Measurements from ENCODE around the gene GCAT. TPM values are rescaled to one million over a fixed set of nuclear protein-coding genes. Genes with fewer than 3 reads are reported as not detected.

GCAT gene
- total RNA-seq, 1 donor from 2014 or later, result 24.0 TPM

DNA sequence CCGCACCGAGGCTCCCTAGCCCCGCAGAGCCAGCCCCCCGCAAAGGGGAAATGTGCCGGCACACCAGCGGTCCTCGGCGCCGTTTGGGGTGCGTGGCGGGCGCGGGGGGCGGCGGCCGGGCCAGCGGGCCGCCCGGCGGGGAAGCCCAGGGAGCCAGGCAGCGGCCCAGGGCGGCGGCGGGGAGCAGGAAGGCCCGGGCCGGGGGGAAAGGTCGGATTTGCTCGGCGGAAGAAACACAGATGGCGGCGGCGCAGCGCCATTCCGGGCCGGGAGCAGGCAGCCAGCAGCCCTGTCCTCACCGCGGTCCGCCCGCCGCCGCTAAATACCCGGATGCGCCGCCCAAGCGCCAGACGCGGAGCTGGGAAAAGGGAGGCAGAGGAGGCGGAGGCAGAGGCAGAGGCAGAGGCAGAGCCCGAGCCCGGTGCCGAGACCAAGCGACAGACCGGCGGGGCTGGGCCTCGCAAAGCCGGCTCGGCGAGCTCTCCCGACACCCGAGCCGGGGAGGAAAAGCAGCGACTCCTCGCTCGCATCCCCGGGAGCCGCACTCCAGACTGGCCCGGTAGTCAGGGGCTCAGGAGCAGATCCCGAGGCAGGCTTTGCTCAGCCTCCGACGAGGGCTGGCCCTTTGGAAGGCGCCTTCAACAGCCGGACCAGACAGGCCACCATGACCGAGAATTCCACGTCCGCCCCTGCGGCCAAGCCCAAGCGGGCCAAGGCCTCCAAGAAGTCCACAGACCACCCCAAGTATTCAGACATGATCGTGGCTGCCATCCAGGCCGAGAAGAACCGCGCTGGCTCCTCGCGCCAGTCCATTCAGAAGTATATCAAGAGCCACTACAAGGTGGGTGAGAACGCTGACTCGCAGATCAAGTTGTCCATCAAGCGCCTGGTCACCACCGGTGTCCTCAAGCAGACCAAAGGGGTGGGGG is 2.6 kb upstream of the GCAT start:
- peak; percentile 95 for DNase-seq (ENCODE audit: low spot score)
- intact Hi-C loops (cut with DNase I), result loop anchor here (5.0 kb wide), 2 partner anchors 42 to 58 kb away; partner anchors contain the start of gene EIF3L

DNA sequence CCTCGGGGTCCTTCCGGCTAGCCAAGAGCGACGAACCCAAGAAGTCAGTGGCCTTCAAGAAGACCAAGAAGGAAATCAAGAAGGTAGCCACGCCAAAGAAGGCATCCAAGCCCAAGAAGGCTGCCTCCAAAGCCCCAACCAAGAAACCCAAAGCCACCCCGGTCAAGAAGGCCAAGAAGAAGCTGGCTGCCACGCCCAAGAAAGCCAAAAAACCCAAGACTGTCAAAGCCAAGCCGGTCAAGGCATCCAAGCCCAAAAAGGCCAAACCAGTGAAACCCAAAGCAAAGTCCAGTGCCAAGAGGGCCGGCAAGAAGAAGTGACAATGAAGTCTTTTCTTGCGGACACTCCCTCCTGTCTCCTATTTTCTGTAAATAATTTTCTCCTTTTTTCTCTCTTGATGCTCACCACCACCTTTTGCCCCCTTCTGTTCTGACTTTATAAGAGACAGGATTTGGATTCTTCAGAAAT is 1.9 kb upstream of the GCAT start:
- intact Hi-C loops (cut with DNase I), result loop anchor here (5.0 kb wide), 2 partner anchors 41 to 59 kb away; partner anchors contain the start of gene EIF3L
- DNase-seq (ENCODE audit: low spot score), result no peak

DNA sequence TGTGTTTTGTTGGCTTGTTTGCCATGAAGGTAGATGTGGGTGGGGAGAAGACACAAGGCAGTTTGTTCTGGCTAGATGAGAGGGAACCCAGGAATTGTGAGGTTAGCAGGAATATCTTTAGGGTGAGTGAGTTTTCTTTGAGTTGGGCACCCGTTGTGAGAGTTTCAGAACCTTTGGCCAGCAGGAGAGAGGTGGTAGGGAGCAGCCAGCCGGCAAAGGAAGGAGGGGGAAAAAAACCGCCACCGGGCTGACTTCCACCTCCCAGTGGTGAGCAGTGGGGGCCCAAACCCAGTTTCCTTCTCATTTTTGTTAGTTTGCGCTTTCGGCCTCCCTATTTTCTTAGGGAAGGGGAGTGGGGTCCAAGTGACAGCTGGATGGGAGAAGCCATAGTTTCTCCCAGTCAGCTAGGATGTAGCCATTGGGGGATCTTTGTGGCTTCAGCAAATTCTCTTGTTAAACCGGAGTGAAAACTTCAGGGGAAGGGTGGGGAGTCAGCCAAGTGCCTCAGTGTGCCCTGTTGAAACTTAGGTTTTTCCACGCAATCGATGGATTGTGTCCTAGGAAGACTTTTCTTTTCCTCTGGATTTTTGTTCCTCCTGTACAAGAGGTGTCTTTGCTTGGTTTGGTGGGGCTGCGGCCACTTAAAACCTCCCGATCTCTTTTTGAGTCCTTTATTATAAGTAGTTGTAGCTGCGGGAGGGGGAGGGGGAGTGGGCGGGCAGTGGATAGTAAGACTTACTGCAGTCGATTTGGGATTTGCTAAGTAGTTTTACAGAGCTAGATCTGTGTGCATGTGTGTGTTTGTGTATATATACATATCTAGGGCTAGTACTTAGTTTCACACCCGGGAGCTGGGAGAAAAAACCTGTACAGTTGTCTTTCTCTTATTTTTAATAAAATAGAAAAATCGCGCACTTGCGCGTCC is 1.1 kb upstream of the GCAT start:
- intact Hi-C loops (cut with DNase I), result loop anchor here (5.0 kb wide), 2 partner anchors 41 to 59 kb away; partner anchors contain the start of gene EIF3L
- DNase-seq (ENCODE audit: low spot score), result no peak

DNA sequence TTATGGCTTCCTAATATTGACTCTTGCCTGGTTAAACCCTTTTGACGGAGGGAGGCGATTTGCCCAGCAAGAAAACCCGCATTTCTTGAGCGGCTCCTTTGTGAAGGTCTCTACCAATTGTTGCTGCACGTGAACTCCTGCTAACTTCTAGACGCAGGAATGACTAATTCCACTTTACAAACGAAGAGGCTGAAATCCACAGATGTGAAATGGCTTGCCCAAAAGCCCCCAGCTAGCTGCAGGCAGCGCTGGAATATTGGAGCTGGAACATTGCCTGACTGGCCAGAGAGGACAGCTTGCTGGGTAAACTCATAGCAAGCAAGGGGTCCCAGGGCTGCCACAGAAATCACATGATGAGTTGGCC is 542 bp downstream of the GCAT start:
- no peak for DNase-seq (ENCODE audit: low spot score)
- intact Hi-C loops (cut with DNase I), result loop anchor here (5.0 kb wide), 2 partner anchors 39 to 61 kb away; partner anchors contain the start of gene EIF3L

DNA sequence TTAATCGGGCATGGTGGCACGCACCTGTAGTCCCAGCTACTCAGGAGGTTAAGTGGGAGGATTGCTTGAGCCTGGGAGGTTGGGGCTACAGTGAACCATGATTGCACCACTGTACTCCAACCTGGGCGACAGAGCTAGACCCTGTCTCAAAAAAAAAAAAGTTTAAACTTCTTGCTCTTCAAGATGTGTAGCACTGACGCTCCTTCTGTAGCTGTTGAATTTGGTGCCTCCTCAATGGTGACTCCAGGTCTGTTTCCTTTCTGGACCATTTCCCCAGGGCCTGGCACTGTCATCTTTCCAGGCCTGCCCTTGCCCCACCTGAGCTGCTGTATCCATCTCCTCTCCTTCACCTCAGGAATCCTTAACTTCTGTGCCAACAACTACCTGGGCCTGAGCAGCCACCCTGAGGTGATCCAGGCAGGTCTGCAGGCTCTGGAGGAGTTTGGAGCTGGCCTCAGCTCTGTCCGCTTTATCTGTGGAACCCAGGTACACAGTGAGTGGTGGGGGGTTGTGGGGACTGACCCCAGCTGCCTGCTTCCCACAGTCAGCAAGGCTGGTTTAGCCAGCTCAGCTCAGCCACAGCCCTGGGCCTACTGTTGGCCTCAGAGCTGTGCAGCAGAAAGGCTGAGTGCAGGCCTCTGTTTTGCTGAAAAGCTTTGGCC is 2.1 kb downstream of the GCAT start:
- intact Hi-C loops (cut with DNase I), result loop anchor here (5.0 to 10.0 kb wide), 3 partner anchors 37 to 125 kb away; partner anchors contain the start of gene EIF3L
- DNase-seq (ENCODE audit: low spot score), result no peak

DNA sequence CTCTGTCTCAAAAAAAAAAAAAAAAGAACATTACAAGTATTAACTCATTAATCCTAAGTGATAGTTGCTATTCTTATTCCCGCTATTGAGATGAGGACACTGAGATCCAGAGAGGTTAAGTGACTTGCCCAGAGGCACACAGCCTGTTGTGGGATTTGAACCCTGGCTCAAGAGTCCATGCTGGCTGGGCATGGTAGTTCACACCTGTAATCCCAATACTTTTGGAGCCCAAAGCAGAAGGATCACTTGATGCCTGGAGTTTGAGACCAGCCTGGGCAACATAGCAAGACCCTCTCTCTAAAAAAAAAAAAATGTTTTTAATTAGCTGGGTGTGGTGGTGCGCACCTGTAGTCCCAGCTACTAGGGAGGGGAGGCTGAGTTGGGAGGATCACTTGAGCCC is 4.1 kb downstream of the GCAT start:
- intact Hi-C loops (cut with DNase I), result loop anchor here (10.0 kb wide), 1 partner anchor 123 kb away; no protein-coding TSS in a partner anchor
- DNase-seq (ENCODE audit: low spot score), result no peak

DNA sequence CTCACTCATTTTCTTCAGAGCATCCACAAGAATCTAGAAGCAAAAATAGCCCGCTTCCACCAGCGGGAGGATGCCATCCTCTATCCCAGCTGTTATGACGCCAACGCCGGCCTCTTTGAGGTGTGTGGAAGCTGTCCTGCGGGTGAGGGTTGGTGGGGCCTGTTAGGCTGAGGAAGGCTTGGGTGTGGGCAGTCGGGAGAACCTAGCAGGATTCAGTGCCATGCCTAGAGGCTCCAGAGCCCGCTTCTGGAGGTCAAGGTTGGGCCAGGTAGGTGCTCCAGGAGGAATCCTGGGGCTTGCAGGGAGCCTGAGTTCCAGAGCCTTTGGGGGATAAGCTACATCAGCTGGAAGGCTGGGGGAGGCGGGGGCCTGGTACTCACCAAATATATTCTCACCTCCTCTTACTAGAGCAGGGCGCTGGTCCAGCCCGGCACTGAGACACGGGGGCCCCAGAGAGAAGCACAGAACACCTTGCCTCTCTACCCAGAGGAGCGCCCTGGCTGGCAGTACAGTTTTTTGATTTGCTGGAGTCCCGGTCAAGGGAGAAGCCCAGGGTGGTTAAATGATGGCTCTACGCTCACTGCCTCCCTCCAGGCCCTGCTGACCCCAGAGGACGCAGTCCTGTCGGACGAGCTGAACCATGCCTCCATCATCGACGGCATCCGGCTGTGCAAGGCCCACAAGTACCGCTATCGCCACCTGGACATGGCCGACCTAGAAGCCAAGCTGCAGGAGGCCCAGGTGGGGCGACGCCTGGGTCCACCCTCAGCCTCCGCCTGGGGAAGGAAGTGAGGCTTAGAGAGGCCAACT is 5.3 kb downstream of the GCAT start:
- DNase-seq (ENCODE audit: low spot score), result no peak
- intact Hi-C loops (cut with DNase I), result loop anchor here (10.0 kb wide), 1 partner anchor 122 kb away; no protein-coding TSS in a partner anchor

DNA sequence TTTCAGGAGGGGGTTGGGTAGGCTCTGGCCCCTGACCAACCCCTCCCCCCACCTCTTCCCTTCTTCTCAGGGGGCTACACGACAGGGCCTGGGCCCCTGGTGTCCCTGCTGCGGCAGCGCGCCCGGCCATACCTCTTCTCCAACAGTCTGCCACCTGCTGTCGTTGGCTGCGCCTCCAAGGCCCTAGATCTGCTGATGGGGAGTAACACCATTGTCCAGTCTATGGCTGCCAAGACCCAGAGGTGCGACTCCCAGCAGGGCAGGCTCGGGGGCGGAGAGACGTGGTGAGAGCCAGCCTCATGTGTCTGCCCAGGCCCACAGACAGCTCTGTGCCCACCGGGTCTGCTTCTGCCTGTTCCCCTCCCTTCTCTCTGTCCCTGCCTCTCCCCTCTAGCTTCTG is 7.9 kb downstream of the GCAT start:
- intact Hi-C loops (cut with DNase I), result loop anchor here (5.0 to 10.0 kb wide), 2 partner anchors 119 to 152 kb away; no protein-coding TSS in a partner anchor
- no peak for DNase-seq (ENCODE audit: low spot score)

DNA sequence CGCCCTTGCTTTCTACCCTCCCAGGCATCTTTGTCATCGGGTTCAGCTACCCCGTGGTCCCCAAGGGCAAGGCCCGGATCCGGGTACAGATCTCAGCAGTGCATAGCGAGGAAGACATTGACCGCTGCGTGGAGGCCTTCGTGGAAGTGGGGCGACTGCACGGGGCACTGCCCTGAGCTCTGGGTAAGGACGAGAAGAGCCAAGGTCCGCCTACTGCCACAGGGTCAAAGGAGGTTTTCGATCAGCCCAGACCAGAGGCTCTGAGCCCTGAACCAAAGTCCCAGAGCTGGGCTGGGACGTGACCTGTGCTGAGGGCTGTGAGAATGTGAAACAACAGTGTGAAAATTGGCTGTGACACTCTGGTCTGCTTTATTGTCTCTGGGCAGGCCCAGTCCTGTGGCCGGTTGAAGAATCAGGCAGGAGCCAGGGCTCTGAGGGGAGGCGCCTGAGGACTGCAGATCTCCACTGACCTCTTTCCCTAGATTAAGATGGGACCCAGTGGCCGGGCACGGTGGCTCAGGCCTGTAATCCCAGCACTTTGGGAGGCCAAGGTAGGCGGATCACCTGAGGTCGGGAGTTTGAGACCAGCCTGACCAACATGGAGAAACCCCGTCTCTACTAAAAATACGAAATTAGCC is 8.9 kb downstream of the GCAT start:
- intact Hi-C loops (cut with DNase I), result loop anchor here (1.0 to 10.0 kb wide), 3 partner anchors 47 to 151 kb away; no protein-coding TSS in a partner anchor
- no peak for DNase-seq (ENCODE audit: low spot score)

DNA sequence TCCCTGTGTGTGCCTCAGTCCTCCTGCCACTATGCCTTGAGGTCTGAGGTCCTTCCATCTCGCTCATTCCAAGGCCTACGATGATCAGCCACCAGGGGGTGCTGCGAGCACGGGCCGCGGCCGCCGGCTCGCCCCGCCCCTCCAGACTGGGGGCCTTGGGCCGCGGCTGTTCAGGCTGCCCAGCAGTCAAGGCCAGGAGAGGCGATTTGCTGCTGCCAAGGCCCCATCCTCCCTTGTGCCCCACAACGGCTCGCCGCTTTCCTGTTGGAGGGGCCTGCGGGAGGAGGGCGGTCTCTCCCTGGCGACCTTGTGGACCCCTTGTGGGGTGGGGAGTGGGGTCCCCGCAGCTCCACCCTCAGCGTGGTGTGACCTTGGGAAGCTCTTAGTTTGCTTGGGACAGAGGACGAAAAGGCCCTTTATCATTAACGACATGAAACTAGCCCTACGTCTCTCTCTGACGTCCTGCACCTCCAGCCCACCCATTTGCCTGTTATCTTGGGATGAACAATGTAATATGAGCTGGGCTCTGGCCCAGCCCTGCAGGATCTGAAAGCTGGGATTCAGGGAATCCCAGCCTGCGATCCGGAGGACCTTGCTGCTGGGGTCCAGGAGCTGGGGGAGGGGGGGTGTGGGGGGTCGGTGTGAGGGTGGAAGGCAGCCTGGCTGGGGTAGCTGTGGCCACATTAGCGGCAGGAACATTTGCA is 10.1 kb downstream of the GCAT start:
- intact Hi-C loops (cut with DNase I), result loop anchor here (1.0 to 10.0 kb wide), 3 partner anchors 45 to 149 kb away; no protein-coding TSS in a partner anchor
- peak; percentile 90 for DNase-seq (ENCODE audit: low spot score)

DNA sequence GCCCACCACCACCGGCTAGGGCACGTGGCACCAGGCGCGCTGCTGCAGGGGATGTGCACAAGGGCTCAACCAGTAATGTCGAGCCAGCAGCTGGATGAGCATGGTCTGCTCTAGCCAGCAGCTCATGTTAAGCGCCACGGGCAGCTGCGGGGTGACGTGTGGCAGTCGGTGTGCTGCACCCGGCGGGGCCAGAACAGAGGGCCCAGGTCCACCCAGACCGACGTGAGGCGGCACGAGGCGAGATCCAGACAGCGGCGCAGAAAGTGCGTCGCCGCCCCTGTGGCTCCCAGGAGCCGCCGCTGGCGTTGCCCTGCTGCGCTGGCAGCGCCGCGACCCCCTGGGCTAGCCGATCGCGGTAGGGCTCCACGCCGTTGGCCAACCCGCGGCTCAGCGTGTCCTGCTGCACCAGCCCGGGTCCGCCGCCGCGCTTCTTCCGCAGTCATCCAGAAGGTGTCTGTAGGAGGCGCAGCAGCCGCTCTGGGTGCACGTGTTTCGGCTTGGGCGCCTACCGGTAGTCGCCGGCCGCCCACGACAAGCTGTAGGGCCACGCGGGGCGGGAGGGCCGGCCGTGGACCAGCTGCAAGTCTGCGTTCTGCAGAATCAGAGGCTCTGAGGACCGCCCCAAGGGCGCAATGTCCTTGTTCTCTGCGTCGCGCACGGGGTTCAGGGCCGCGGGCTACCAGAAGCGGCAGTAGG is 10.8 kb downstream of the GCAT start:
- DNase-seq (ENCODE audit: low spot score), result no peak
- intact Hi-C loops (cut with DNase I), result loop anchor here (5.0 to 10.0 kb wide), 2 partner anchors 116 to 149 kb away; no protein-coding TSS in a partner anchor

DNA sequence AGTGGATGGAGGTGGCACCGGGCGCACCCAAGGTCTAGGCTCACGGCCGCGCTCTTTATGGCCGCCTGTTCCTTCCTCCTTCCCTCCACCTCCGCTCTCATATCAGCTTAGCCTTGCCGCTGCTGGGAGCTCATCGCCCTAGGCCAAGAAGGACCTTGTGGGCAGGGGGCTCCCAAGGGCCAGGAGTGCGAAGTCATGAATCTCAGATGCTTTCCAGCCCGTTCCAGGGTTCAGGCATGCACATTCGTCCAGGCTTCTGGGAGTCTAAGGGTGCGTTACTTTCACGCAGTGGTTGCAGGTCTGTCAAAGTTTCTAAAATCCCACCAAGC is 11.3 kb downstream of the GCAT start:
- DNase-seq (ENCODE audit: low spot score), result no peak
- intact Hi-C loops (cut with DNase I), result loop anchor here (5.0 to 10.0 kb wide), 2 partner anchors 116 to 148 kb away; no protein-coding TSS in a partner anchor

DNA sequence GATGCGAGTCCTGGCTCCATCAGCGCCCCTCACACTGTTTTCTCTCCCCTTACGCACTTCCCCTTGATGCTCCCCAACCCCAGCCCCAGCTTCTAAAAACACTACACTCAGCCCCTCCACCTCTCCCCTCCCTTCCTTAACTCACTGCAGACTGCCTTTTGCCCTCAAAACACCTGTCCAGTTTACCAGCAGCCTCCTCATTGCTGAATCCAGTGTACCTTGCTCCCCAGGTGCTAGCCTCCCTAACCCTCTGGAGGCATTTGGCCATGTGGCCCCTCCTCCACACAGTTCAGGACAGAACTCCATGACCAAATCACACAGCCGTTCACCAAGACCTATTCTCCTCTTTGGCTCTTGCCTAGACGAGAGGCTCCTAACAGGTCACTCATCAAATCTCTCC is 12.6 kb downstream of the GCAT start:
- no peak for DNase-seq (ENCODE audit: low spot score)
- intact Hi-C loops (cut with DNase I), result no loop called here

DNA sequence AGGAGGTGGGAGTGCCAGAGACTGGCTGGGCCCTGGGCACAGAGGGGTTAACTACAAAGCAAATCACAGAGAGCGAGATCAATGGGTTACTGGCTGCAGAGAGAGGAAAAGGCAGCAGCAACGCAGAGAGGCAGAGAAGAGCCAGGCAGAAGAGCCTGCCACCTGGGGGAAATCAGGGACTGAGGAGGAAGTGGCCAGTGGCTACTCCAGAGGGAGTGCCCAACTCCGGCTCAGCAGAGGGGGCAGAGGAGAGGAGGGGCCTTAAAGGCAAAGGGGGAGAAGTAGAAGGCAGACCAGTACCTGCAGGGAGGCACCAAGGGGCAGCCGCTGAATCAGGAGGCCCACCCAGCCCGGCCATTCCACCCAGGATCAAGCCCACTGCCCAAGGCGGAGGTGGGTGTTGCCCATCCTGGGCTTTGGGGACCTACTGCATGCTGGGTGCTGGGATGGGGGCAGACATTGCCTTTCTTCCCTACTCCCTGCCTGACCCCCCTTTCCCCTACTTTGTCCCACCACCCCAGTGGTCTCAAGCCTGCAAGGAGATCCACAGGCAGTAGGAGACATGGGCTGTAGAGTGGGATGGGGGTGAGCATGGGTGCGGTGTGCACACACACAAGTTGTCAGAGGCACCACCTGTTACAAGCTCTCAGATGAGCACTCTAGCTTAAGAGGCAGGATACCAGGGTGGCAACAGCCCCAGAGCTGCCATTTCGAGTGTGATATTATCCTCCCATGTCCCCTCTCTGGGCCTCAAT is 14.5 kb downstream of the GCAT start:
- no peak for DNase-seq (ENCODE audit: low spot score)
- intact Hi-C loops (cut with DNase I), result no loop called here

DNA sequence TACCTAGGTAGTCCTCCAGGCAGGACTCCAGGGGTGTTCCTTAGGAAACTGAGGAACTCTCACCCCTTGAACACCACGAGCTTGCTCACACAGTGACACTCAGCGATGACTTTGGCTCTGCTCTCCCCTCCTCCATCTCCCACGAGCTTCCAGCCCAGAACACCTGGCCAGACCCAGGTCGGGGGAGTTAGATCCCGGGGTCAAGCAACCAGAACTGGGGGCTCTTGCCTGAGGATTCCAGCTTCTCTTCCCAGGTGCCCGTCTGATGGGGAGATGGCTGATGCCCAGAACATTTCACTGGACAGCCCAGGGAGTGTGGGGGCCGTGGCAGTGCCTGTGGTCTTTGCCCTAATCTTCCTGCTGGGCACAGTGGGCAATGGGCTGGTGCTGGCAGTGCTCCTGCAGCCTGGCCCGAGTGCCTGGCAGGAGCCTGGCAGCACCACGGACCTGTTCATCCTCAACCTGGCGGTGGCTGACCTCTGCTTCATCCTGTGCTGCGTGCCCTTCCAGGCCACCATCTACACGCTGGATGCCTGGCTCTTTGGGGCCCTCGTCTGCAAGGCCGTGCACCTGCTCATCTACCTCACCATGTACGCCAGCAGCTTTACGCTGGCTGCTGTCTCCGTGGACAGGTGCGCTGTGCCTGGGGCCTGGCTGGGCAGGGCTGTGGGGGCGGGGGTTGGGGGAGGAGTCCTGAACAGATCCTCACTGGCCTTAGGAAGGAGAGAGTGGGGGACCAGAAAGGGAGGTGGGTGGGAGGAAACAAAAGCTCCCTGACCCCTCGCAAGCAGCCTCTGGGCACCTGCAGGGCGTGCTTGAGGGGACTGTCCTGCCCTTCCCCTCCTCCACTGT is 15.6 kb downstream of the GCAT start, which contains the start of gene GALR3:
Gene GALR3, plus strand, starts transcription at position 249 of the 852 bp plus-strand sequence. Its CDS starts 25 bp downstream, at position 274.
- DNase-seq (ENCODE audit: low spot score), result no peak
- intact Hi-C loops (cut with DNase I), result no loop called here

Data from cardiac septum (tissue), 1 donor.